HPDE6-E6E7 (cell line): ENCODE measurements around the gene KMT2C.
A peak's percentile ranks its signal among the peaks of the same experiment; 100 is the strongest.
"Not testable (repeated sequence)": the region's sequence is repeated elsewhere in the genome, so short reads cannot be mapped to it uniquely, and the experiment has no call there.

Experiments
- DNase-seq: peaks from one replicate; pipeline ENCODE4 v3.0.0; 2011; ENCODE audit warnings: missing footprints; ENCODE audit errors: extremely low spot score

KMT2C gene

DNA sequence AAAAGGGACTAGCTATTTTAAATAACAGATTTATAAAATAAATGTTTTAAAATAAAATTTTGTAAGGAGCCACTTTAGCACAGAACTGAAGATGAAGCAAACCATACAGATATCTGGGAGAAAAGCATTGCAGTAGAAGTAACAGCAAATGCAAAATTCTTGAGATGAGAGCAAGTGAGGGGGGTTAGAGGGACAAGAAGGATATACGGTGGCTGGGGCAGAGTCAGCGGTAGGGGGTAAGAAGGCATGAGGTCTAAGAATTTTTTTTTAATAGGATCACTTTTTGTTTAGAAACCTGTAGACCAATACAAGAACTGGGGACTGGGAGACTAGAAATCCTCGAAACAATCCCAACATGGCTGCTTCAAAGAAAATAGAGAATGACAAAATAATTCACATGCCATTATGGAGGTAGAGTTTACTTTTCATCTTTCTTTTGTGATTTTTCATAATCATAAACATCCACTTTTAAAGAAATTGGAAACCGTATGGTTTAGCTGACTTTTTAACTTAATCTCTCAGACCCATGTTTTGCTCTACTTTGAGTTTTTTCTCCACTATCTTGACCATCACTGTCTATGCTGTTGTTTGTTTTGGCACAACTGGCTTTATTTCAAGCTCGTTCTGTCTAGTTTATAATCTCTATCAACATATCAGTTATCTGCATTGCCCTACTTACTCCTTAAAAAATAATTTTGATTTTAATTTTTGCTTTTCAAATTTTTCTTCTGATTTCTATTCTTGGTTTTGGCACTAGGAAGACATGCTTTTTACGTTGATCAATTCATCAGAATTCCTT is 73.5 kb downstream of the KMT2C start:
- no peak for DNase-seq

GRCh38 chr7:152355474-152356057 is 80.2 kb downstream of the KMT2C start:
- no peak for DNase-seq

GRCh38 chr7:152354061-152354460 is 81.7 kb downstream of the KMT2C start:
- DNase-seq, result no peak

DNA sequence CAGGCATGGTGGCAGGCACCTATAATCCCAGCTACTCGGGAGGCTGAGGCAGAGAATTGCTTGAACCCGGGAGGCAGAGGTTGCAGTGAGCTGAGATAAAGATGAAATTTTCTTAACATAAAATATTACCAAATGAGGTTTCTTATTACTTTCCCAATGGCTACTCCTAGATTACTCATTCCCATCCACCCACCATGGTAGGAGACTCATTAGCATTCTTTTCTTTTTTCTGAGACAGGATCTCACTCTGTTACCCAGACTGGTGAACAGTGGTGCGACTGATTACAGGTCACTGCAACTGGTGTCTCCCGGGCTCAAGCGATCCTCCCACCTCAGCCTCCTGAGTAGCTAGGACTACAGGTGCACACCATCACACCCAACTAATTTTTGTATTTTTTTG is 82.5 kb downstream of the KMT2C start:
- not testable (repeated sequence) for DNase-seq

DNA sequence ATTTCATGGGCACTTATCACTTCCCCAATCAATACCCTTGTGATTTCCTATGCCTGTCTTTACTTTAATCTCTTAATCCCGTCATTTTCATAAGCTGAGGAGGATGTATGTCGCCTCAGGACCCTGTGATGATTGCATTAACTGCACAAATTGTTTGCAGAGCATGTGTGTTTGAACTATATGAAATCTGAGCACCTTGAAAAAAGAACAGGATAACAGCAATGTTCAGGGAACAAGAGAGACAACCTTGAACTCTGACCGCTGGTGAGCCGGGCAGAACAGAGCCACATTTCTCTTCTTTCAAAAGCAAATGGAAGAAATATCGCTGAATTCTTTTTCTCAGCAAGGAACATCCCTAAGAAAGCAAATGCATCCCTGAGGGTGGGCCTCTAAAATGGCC is 84.1 kb downstream of the KMT2C start:
- not testable (repeated sequence) for DNase-seq

GRCh38 chr7:152351168-152351567 is 84.6 kb downstream of the KMT2C start:
- DNase-seq, result no peak

GRCh38 chr7:152347888-152348287 is 87.9 kb downstream of the KMT2C start:
- DNase-seq, result no peak

GRCh38 chr7:152344253-152344652 is 91.5 kb downstream of the KMT2C start:
- DNase-seq, result no peak

GRCh38 chr7:152342796-152343195 is 93.0 kb downstream of the KMT2C start:
- DNase-seq, result no peak

GRCh38 chr7:152341914-152342236 is 93.9 kb downstream of the KMT2C start:
- no peak for DNase-seq

DNA sequence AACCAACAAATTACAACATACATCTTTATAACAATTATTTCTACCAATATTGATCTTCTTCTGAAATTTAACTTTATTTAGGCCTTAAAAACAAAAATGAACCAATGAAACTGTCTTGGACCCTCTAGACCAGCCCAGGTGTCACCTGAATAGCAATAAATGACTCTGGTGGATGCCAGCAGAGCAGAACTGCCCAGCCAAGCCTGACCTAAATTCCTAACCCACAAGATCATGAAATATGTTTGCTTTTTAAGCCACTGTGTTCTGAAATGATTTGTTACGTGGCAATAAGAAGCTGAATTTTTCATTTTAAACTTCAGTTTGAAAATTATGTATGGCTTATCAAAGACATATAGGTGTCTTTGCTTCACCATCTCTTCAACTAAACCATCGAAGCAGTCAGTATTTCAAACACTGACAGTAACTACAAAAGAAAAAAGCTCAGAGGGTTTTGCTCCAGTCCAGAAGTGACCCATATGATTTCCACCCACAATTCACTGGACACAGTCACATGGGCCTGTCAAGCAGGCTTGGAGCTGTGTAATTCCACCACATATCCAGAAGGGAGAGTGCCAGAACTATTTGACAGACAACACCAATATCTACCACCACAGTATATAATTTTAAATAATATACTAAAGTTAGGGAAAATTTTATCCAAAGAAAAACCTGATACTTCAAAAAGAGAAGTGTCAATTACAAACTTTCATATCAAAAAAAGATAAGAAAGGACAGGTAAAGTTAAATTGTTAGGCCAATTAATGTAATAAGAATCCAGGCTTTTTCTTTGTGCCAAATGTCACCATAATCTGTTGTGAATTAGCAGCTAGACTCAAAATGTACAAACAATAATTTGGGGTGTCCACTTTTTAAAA is 94.5 kb downstream of the KMT2C start:
- peak; percentile 60 for DNase-seq

GRCh38 chr7:152340161-152340560 is 95.6 kb downstream of the KMT2C start:
- no peak for DNase-seq

GRCh38 chr7:152338561-152338960 is 97.2 kb downstream of the KMT2C start:
- DNase-seq, result no peak

- peak; percentile 17 for DNase-seq
Observed at GRCh38 chr7:152336754-152337368, 98.9 kb downstream of the KMT2C start.

GRCh38 chr7:152335900-152336571 is 99.8 kb downstream of the KMT2C start:
- DNase-seq, result no peak

DNA sequence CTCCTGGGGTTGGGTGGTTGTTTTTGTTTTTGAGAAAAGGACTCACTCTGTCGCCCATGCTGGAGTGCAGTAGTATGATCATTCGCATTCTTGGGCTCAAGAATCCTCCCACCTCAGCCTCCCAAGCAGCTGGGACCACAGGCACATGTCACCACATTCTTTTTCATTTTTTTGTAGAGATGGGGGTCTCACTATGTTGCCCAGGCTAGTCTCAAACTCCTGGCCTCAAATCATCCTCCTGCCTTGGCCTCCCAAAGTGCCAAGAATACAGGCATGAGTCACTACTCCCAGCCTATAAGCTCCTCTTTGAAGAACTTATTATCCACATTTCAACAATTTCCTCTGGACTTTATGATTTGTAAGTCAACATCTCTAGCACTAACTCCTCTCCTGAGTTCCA is 102.7 kb downstream of the KMT2C start:
- DNase-seq, result no peak

- no peak for DNase-seq
Observed at GRCh38 chr7:152330827-152331226, 105.0 kb downstream of the KMT2C start.

DNA sequence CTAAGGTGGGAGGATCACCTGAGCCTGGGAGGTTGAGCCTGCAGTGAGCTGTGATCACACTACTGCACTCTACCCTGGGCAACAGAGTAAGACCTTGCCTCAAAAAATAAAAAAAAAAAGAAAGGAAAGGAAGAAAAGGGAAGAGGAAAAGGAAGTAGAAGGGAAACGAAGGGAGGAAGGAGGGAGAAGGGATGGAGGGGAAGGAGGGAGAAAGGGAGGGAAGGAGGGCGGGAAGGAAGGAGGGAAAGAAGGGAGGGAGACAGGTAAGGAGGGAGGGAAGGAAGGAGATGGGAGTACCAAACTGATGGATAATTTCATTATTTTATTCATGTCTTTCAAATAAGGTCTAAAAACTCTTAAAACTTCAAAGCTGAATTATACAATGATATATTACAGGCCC is 106.3 kb downstream of the KMT2C start:
- DNase-seq, result no peak

DNA sequence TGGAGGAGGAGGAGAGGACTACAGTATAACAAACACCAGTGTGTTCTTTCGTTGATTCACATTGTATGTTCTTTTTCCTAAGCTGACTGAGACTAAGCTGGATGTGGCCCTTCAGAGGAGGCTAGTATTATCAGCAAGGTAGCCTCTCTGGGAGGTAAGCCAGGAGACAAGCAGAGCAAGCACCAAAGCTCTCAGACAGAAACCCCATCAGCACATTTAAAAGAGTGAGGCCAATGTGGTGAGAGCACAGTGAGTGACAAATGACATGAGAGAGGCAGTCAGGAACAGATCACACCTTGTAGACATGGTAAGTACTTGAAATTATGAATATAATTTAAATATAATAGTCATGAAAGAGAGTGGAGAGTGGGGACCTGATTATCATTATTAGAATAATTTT is 107.6 kb downstream of the KMT2C start:
- no peak for DNase-seq

- DNase-seq, result no peak
Observed at GRCh38 chr7:152315845-152316244, 120.0 kb downstream of the KMT2C start.

DNA sequence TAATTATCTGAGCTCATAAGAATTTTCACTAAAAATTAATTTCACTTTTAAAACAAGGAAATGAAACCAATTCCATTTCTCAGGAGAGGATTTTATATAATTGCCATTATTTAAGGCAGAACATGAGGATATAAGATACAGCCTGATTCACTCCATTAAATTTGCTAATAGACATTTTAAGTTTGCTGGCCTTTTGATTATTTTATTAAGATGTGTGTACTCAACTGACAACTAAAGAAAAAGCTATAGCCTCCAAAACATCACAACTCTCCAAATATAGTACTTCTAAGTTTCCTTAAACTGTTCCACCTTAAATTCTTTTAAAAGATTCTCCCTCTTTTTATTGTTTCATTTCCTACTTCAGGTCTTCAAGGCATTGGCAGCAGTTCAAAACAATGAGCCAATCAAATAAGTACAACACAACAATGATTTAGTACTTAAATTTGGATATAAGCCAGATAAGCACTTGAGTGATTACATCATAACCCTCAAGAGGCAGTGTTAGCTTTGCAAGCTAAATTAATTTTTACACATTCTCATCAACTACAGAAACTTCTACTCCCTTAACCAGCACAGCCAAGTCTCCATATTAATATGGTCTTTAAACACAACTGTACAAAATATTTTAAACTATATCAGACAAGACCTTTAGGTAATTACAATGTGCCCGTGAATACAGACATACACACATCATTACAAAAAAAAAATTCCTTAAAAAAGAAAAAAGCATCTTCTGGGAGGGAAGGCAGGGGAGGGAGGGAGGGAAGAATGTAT is 121.8 kb downstream of the KMT2C start:
- peak; percentile 54 for DNase-seq
